Activated gamma-delta T cell treated with anti-CD3 and anti-CD28 coated beads, Interleukin-2, amount 50 U/mL, for 16 hours (primary cell): ENCODE results near the gene ZNF519.
A peak's percentile ranks its signal among the peaks of the same experiment; 100 is the strongest.
"Not testable (repeated sequence)": the region's sequence is repeated elsewhere in the genome, so short reads cannot be mapped to it uniquely, and the experiment has no call there.

Experiments used
- DNase-seq: peaks from one replicate; pipeline ENCODE4 v3.0.0-alpha.2; 2020; ENCODE audit warnings: low read depth

The ZNF519 gene

GRCh38 chr18:14132271-14132700, at the start of gene ZNF519:
TSS of gene ZNF519 (minus strand) at chr18:14132435. CDS start at chr18:14132277, 158 bp downstream.
- peak; percentile 82 for DNase-seq

GRCh38 chr18:14179306-14179705, 47.1 kb upstream of the ZNF519 start:
- DNase-seq, result no peak

- peak; percentile 63 for DNase-seq
Observed at GRCh38 chr18:14178321-14179196, 46.3 kb upstream of the ZNF519 start.

- not testable (repeated sequence) for DNase-seq
Observed at GRCh38 chr18:14177540-14178320, 45.5 kb upstream of the ZNF519 start.

GRCh38 chr18:14175404-14175803, 43.2 kb upstream of the ZNF519 start:
- DNase-seq, result not testable (repeated sequence)

GRCh38 chr18:14174706-14175085, 42.5 kb upstream of the ZNF519 start:
- no peak for DNase-seq

- not testable (repeated sequence) for DNase-seq
Observed at GRCh38 chr18:14174002-14174705, 41.9 kb upstream of the ZNF519 start.

- not testable (repeated sequence) for DNase-seq
Observed at GRCh38 chr18:14173116-14173951, 41.1 kb upstream of the ZNF519 start.

- DNase-seq, result not testable (repeated sequence)
Observed at GRCh38 chr18:14172142-14173115, 40.2 kb upstream of the ZNF519 start.

- DNase-seq, result not testable (repeated sequence)
Observed at GRCh38 chr18:14171301-14172141, 39.3 kb upstream of the ZNF519 start.

GRCh38 chr18:14170367-14171036, 38.3 kb upstream of the ZNF519 start:
- not testable (repeated sequence) for DNase-seq

GRCh38 chr18:14162915-14163314, 30.7 kb upstream of the ZNF519 start:
- DNase-seq, result not testable (repeated sequence)

- not testable (repeated sequence) for DNase-seq
Observed at GRCh38 chr18:14151564-14152113, 19.4 kb upstream of the ZNF519 start.

GRCh38 chr18:14150766-14151165, 18.5 kb upstream of the ZNF519 start:
- not testable (repeated sequence) for DNase-seq

GRCh38 chr18:14149916-14150420, 17.7 kb upstream of the ZNF519 start:
- not testable (repeated sequence) for DNase-seq

GRCh38 chr18:14149121-14149850, 17.1 kb upstream of the ZNF519 start:
- not testable (repeated sequence) for DNase-seq
